Small intestine (tissue), 7 donors: ENCODE results near the gene CTSL. TPM values are rescaled to one million over a fixed set of nuclear protein-coding genes. Genes with fewer than 3 reads are reported as not detected.

ENCODE experiments used
- DNase-seq, 2 donors: peaks; one replicate each; pipeline versions ENCODE4 v3.0.0 to v3.0.0-alpha.2; 2013
- FAIRE-seq: peaks from 2 replicates; lab custom pipeline; 2012; peaks lifted over from hg19 to GRCh38; lab: Jason Lieb, UNC
- H3K27ac ChIP-seq, 3 donors: one replicate each; pipeline ENCODE4 v1.5.1; 2013; ENCODE audit warnings: low read length in 2 of 3, mild to moderate bottlenecking in 2 of 3, control low read depth in 1 of 3, inconsistent platforms in 1 of 3, low read depth in 1 of 3, moderate library complexity in 1 of 3
- H3K27me3 ChIP-seq, 3 donors: one replicate each; pipeline ENCODE4 v1.6.1; 2013; ENCODE audit warnings: low read length in 3 of 3, inconsistent platforms in 1 of 3; ENCODE audit not compliant: control insufficient read depth in 3 of 3, insufficient read depth in 3 of 3
- H3K36me3 ChIP-seq, 3 donors: one replicate each; pipeline ENCODE4 v1.6.1; 2013; ENCODE audit warnings: low read length in 3 of 3, inconsistent platforms in 1 of 3, low read depth in 1 of 3, mild to moderate bottlenecking in 1 of 3, moderate library complexity in 1 of 3; ENCODE audit not compliant: control insufficient read depth in 3 of 3, insufficient read depth in 2 of 3
- H3K4me1 ChIP-seq, 3 donors: one replicate each; pipeline ENCODE4 v1.6.1; 2013; ENCODE audit warnings: low read length in 2 of 3, inconsistent platforms in 1 of 3, low read depth in 1 of 3, mild to moderate bottlenecking in 1 of 3, moderate library complexity in 1 of 3; ENCODE audit not compliant: control insufficient read depth in 3 of 3, insufficient read depth in 2 of 3
- H3K4me3 ChIP-seq, 3 donors: one replicate each; pipeline ENCODE4 v1.5.1; 2013; ENCODE audit warnings: low read length in 3 of 3, control low read depth in 1 of 3, inconsistent platforms in 1 of 3, low read depth in 1 of 3, mild to moderate bottlenecking in 1 of 3, moderate library complexity in 1 of 3
- H3K9me3 ChIP-seq, 2 donors: one replicate each; pipeline ENCODE4 v1.6.1; 2013; ENCODE audit warnings: low read depth in 1 of 2, low read length in 1 of 2; ENCODE audit not compliant: control insufficient read depth in 2 of 2, insufficient read depth in 1 of 2
- WGBS, 3 donors: extraction: QIAGEN DNeasy Blood & Tissue Kit; methylation state at CpG; one replicate each; pipeline ENCODE4 v1.1.7; 2013; 5-methylcytosine and 5-hydroxymethylcytosine counted together
- polyA plus RNA-seq, 4 donors: library from polyadenylated mRNA; stranded (reverse) in 3 of 4; unstranded in 1 of 4; fragments of 200-250 nt in 3 of 4; fragments of 120-200 nt in 1 of 4; gene quantifications; one replicate each; pipeline versions ENCODE4 v1.2.1 to v1.2.3, GENCODE V29; 2013
- donor health status: healthy with polysubstance abuse.
- donor health status: control.
- donor health status: control.
- donor health status: Bipolar disorder and iron deficiency.
- donor health status: healthy.

The CTSL gene
- polyA plus RNA-seq, 4 donors: 21.0 to 108 (median 57.1) TPM

DNA sequence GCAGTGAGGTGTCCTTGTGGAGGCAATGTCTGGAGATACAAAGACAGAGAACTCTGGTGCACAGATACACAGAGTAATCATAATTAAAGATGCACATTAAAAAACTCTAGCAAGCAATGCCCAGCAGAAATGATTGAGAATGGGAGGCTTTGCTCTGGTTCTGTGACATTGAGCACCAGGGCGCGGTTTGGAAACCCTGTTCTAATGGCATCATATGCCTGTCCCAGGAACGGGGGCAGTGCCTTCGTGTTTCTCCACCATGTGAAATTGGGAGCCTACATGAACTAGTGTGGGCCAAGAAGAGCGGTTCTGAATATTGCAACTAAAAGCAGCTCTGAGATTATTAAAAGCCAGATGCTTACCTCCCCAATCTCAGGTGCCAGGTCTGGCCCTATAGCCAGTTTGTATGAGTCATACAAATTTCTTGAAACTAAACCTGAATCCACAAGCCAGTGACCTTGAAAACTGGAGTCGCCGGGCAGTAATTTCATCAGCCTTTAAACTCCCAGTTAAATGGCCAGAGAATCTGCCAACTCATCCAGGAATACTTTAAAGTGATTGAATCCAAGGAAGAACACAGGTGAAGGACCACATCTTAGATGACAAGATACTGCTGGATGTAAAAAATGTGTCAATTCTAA is 22.2 kb upstream of the CTSL start:
- H3K27me3 ChIP-seq: no peaks in the 10 kb centered on the region
- no peaks in the 10 kb centered on the region for H3K9me3 ChIP-seq
- peaks cover 0 to 28% (median 0%) of the 10 kb centered on the region in 3 donors for H3K36me3 ChIP-seq
- no peak overlapping the region for H3K4me3 ChIP-seq
- H3K27ac ChIP-seq: no peak overlapping the region
- 74 to 94% (median 86%) methylated on average over 7 of the region's 7 CpGs for WGBS, 3 donors
- DNase-seq (no peak), FAIRE-seq (no peak)
- no peaks in the 10 kb centered on the region for H3K4me1 ChIP-seq

DNA sequence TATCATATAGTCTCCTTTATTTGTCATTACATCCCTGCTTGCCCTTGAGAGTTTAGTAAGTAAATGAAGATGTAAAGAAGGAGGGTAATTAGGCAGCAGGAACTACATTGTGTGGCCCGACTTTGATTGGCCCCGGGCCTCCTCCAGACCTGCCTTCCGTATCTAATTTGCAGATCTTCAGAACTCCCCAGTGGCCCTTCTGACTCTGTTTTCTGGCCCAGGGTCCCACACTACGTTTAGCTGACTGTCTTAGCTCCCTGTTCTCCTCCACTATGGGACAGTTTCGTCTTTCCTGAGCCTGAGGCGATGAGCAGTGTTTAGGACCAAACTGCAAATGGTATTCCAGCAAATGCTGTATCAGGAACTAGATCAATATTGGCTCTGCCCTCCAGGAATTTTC is 21.6 kb upstream of the CTSL start:
- Histone ChIP-seq H3K27me3 (no peaks in the 10 kb centered on the region), H3K9me3 (no peaks in the 10 kb centered on the region), H3K27ac (no peak overlapping the region), H3K4me1 (no peaks in the 10 kb centered on the region), H3K36me3 (peaks cover 0 to 28% (median 0%) of the 10 kb centered on the region in 3 donors), H3K4me3 (no peak overlapping the region)
- no peak for DNase-seq
- WGBS, 3 donors: 81 to 92% (median 83%) methylated on average over 6 of the region's 6 CpGs
- FAIRE-seq: no peak

DNA sequence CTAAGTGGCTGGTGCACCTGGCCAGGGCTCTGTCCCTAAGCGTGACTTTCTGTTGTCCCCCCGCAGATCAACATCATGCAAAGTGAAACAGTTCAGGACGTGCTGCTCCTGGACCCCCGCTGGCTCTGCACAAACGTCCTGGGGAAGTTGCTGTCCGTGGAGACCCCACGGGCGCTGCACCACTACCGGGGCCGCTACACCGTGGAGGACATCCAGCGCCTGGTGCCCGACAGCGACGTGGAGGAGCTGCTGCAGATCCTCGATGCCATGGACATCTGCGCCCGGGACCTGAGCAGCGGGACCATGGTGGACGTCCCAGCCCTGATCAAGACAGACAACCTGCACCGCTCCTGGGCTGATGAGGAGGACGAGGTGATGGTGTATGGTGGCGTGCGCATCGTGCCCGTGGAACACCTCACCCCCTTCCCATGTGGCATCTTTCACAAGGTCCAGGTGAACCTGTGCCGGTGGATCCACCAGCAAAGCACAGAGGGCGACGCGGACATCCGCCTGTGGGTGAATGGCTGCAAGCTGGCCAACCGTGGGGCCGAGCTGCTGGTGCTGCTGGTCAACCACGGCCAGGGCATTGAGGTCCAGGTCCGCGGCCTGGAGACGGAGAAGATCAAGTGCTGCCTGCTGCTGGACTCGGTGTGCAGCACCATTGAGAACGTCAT is 19.7 kb upstream of the CTSL start:
- H3K4me1 ChIP-seq: peaks cover 0 to 8% (median 0%) of the 10 kb centered on the region in 3 donors
- DNase-seq: no peak
- WGBS, 3 donors: 94 to 97% (median 95%) methylated on average over 35 to 39 of the region's 39 CpGs
- H3K27me3 ChIP-seq: no peaks in the 10 kb centered on the region
- H3K27ac ChIP-seq: no peak overlapping the region
- FAIRE-seq: no peak
- no peaks in the 10 kb centered on the region for H3K9me3 ChIP-seq
- no peak overlapping the region for H3K4me3 ChIP-seq
- H3K36me3 ChIP-seq: peaks cover 0 to 28% (median 0%) of the 10 kb centered on the region in 3 donors

DNA sequence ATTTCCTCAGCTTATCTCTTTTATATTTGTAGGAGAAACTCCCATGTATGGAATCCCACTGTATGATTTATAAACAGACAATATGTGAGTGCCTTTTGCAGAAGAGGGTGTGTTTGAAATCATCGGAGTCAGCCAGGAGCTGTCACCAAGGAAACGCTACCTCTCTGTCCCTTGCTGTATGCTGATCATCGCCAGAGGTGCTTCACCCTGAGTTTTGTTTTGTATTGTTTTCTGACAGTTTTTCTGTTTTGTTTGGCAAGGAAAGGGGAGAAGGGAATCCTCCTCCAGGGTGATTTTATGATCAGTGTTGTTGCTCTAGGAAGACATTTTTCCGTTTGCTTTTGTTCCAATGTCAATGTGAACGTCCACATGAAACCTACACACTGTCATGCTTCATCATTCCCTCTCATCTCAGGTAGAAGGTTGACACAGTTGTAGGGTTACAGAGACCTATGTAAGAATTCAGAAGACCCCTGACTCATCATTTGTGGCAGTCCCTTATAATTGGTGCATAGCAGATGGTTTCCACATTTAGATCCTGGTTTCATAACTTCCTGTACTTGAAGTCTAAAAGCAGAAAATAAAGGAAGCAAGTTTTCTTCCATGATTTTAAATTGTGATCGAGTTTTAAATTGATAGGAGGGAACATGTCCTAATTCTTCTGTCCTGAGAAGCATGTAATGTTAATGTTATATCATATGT is 18.0 kb upstream of the CTSL start:
- FAIRE-seq: no peak

GRCh38 chr9:87708546-87708945 is 17.4 kb upstream of the CTSL start:
- peaks cover 0 to 19% (median 0%) of the 10 kb centered on the region in 3 donors for H3K36me3 ChIP-seq
- WGBS, 3 donors: 66 to 82% (median 68%) methylated on average over 5 of the region's 5 CpGs
- H3K27ac ChIP-seq: no peak overlapping the region
- FAIRE-seq (no peak), DNase-seq (no peak)
- H3K9me3 ChIP-seq: no peaks in the 10 kb centered on the region
- H3K27me3 ChIP-seq: no peaks in the 10 kb centered on the region
- no peak overlapping the region for H3K4me3 ChIP-seq
- H3K4me1 ChIP-seq: peaks cover 0 to 17% (median 0%) of the 10 kb centered on the region in 3 donors

More for the DNA sequence above, 18.0 kb upstream of the CTSL start:
- Histone ChIP-seq H3K36me3 (peaks cover 0 to 23% (median 0%) of the 10 kb centered on the region in 3 donors), H3K4me1 (peaks cover 0 to 17% (median 0%) of the 10 kb centered on the region in 3 donors), H3K27ac (no peak overlapping the region), H3K27me3 (no peaks in the 10 kb centered on the region), H3K4me3 (no peak overlapping the region), H3K9me3 (no peaks in the 10 kb centered on the region)
- 58 to 83% (median 81%) methylated on average over 6 of the region's 6 CpGs for WGBS, 3 donors
- no peak for DNase-seq

GRCh38 chr9:87708986-87709728 is 16.8 kb upstream of the CTSL start:
- peaks cover 0 to 19% (median 0%) of the 10 kb centered on the region in 3 donors for H3K36me3 ChIP-seq
- H3K27ac ChIP-seq: no peak overlapping the region
- WGBS, 3 donors: 72 to 81% (median 76%) methylated on average over 7 of the region's 7 CpGs
- DNase-seq (no peak), FAIRE-seq (no peak)
- no peaks in the 10 kb centered on the region for H3K9me3 ChIP-seq
- no peak overlapping the region for H3K4me3 ChIP-seq
- H3K27me3 ChIP-seq: no peaks in the 10 kb centered on the region
- H3K4me1 ChIP-seq: peaks cover 0 to 17% (median 0%) of the 10 kb centered on the region in 3 donors

DNA sequence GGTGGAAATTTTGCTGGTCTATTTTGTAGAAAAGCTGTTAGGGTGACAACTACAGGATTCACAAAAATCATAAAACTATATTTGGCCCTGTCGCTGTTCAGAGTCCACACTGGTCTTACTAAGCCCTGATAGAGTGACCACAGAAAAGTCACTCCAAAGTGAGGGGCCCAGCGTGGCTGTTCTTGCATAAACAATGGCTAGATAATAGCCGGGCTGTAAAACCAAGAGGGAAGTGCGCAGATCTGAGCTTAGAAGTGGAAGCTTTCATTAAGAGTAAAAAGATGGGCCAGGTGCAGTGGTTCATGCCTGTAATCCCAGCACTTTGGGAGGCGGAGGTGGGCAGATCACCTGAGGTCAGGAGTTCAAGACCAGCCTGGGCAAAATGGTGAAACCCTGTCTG is 15.5 kb upstream of the CTSL start:
- H3K27ac ChIP-seq: peak overlapping the region in 1 of 3 donors; percentile 20
- H3K9me3 ChIP-seq: no peaks in the 10 kb centered on the region
- WGBS, 3 donors: 70 to 77% (median 70%) methylated on average over 5 of the region's 5 CpGs
- FAIRE-seq (no peak), DNase-seq (peak in 1 of 2 donors; percentile 70)
- H3K27me3 ChIP-seq: no peaks in the 10 kb centered on the region
- H3K4me1 ChIP-seq: peaks cover 0 to 24% (median 0%) of the 10 kb centered on the region in 3 donors
- H3K4me3 ChIP-seq: no peak overlapping the region
- H3K36me3 ChIP-seq: peaks cover 0 to 19% (median 0%) of the 10 kb centered on the region in 3 donors
